ENCODE results near the gene NTRK2.

NTRK2 gene

GRCh38 chr9:84996029-84996428 lies 326.5 kb downstream of the NTRK2 start:
- TF ChIP-seq SIN3A (IDR thresholded peaks at IDR 0.05; ENCODE audit: borderline replicate concordance, insufficient read depth, low read length): no peak
- TF ChIP-seq TAF1 (IDR thresholded peaks at IDR 0.05; ENCODE audit: borderline replicate concordance, insufficient read depth, low read length): no peak
- no peak for TF ChIP-seq FOXP2 (optimal IDR thresholded peaks at IDR 0.05; ENCODE audit: borderline replicate concordance, extremely low read depth, extremely low read length, insufficient read depth)

GRCh38 chr9:84996716-84997115 lies 327.2 kb downstream of the NTRK2 start:
- TF ChIP-seq SIN3A (IDR thresholded peaks at IDR 0.05; ENCODE audit: borderline replicate concordance, insufficient read depth, low read length) (no peak), TAF1 (IDR thresholded peaks at IDR 0.05; ENCODE audit: borderline replicate concordance, insufficient read depth, low read length) (no peak), POLR2AphosphoS5 (IDR thresholded peaks at IDR 0.05; ENCODE audit: low read depth, low read length) (no peak), FOXP2 (optimal IDR thresholded peaks at IDR 0.05; ENCODE audit: borderline replicate concordance, extremely low read depth, extremely low read length, insufficient read depth) (no peak), REST (IDR thresholded peaks at IDR 0.05; ENCODE audit: insufficient read depth in 1 of 2, low read depth in 2 of 2, low read length in 2 of 2) (no peak)

- TF ChIP-seq TAF1 (IDR thresholded peaks at IDR 0.05; ENCODE audit: borderline replicate concordance, insufficient read depth, low read length): no peak
- TF ChIP-seq POLR2AphosphoS5 (IDR thresholded peaks at IDR 0.05; ENCODE audit: low read depth, low read length): no peak
- TF ChIP-seq SIN3A (IDR thresholded peaks at IDR 0.05; ENCODE audit: borderline replicate concordance, insufficient read depth, low read length): no peak
- no peak for TF ChIP-seq FOXP2 (optimal IDR thresholded peaks at IDR 0.05; ENCODE audit: borderline replicate concordance, extremely low read depth, extremely low read length, insufficient read depth)
- TF ChIP-seq REST (IDR thresholded peaks at IDR 0.05; ENCODE audit: insufficient read depth in 1 of 2, low read depth in 2 of 2, low read length in 2 of 2): no peak
These were observed 327.9 kb downstream of the NTRK2 start for GRCh38 chr9:84997472-84997871.

- TF ChIP-seq FOXP2 (optimal IDR thresholded peaks at IDR 0.05; ENCODE audit: borderline replicate concordance, extremely low read depth, extremely low read length, insufficient read depth) (no peak), POLR2AphosphoS5 (IDR thresholded peaks at IDR 0.05; ENCODE audit: low read depth, low read length) (no peak), REST (IDR thresholded peaks at IDR 0.05; ENCODE audit: insufficient read depth in 1 of 2, low read depth in 2 of 2, low read length in 2 of 2) (no peak), TAF1 (IDR thresholded peaks at IDR 0.05; ENCODE audit: borderline replicate concordance, insufficient read depth, low read length) (no peak), SIN3A (IDR thresholded peaks at IDR 0.05; ENCODE audit: borderline replicate concordance, insufficient read depth, low read length) (no peak)
These were observed 329.1 kb downstream of the NTRK2 start for GRCh38 chr9:84998639-84999038.

GRCh38 chr9:84999788-85000187 lies 330.3 kb downstream of the NTRK2 start:
- TF ChIP-seq REST (IDR thresholded peaks at IDR 0.05; ENCODE audit: insufficient read depth in 1 of 2, low read depth in 2 of 2, low read length in 2 of 2) (no peak), TAF1 (IDR thresholded peaks at IDR 0.05; ENCODE audit: borderline replicate concordance, insufficient read depth, low read length) (no peak), SIN3A (IDR thresholded peaks at IDR 0.05; ENCODE audit: borderline replicate concordance, insufficient read depth, low read length) (no peak), FOXP2 (optimal IDR thresholded peaks at IDR 0.05; ENCODE audit: borderline replicate concordance, extremely low read depth, extremely low read length, insufficient read depth) (no peak), POLR2AphosphoS5 (IDR thresholded peaks at IDR 0.05; ENCODE audit: low read depth, low read length) (no peak)

Data from PFSK-1 (cell line).